AG04449 (cell line): ENCODE results near the gene ADAMTS17.

Experiments used
- CTCF ChIA-PET: fragments of 350-600 bp; formaldehyde crosslinking; extraction: SDS; loops from one replicate; lab custom pipeline; 2021; ENCODE audit warnings: antibody characterized with exemption; lab: Yijun Ruan, JAX
- POLR2A ChIA-PET: fragments of 400-600, 350-600 bp; formaldehyde crosslinking; extraction: SDS; loops from one replicate; lab custom pipeline; 2020; ENCODE audit warnings: antibody characterized with exemption, inconsistent platforms; lab: Yijun Ruan, JAX
- DNase-seq: peaks from one replicate; pipeline ENCODE4 v3.0.0-alpha.2; 2010; ENCODE audit warnings: low read depth, low spot score
- H3K4me3 ChIP-seq: 2 replicates; pipeline ENCODE4 v1.5.1; 2011; ENCODE audit warnings: low read depth, mild to moderate bottlenecking, control low read depth, low read length
- CTCF ChIP-seq: IDR thresholded peaks from one replicate; pipeline ENCODE4 v1.5.1; 2011; ENCODE audit warnings: mild to moderate bottlenecking, moderate library complexity, low read length, control low read depth, inconsistent platforms; ENCODE audit not compliant: insufficient read depth; ENCODE audit errors: missing control alignments

ADAMTS17 gene

GRCh38 chr15:100333236-100333635 is 8.5 kb downstream of the ADAMTS17 start:
- H3K4me3 ChIP-seq = no peak overlapping the region
- POLR2A ChIA-PET = no interaction called here
- no peak for DNase-seq
- CTCF ChIA-PET = no interaction called here
- TF ChIP-seq CTCF = no peak

- DNase-seq = no peak
- ChIA-PET CTCF (no interaction called here), POLR2A (no interaction called here)
- no peak for TF ChIP-seq CTCF
- no peak overlapping the region for H3K4me3 ChIP-seq
These were observed 9.1 kb downstream of the ADAMTS17 start for GRCh38 chr15:100332721-100333120.

- no peak overlapping the region for H3K4me3 ChIP-seq
- CTCF ChIA-PET = no interaction called here
- no peak for DNase-seq
- no peak for TF ChIP-seq CTCF
- POLR2A ChIA-PET = no interaction called here
These were observed 9.5 kb downstream of the ADAMTS17 start for GRCh38 chr15:100332231-100332630.

- ChIA-PET POLR2A (no interaction called here), CTCF (interaction anchor here (1.0 kb wide), 1 partner anchor 402 kb away, joined by 3 read pairs; no protein-coding TSS in a partner anchor)
- no peak overlapping the region for H3K4me3 ChIP-seq
- no peak for DNase-seq
- no peak for TF ChIP-seq CTCF
These were observed 11.1 kb downstream of the ADAMTS17 start for GRCh38 chr15:100330629-100331215.

- CTCF ChIA-PET = interaction anchor here (1.0 kb wide), 1 partner anchor 402 kb away, joined by 3 read pairs; no protein-coding TSS in a partner anchor
- DNase-seq = no peak
- POLR2A ChIA-PET = no interaction called here
- no peak for TF ChIP-seq CTCF
- no peak overlapping the region for H3K4me3 ChIP-seq
These were observed 11.6 kb downstream of the ADAMTS17 start for GRCh38 chr15:100330221-100330620.

- CTCF ChIA-PET = no interaction called here
- no peak overlapping the region for H3K4me3 ChIP-seq
- POLR2A ChIA-PET = no interaction called here
- DNase-seq = no peak
- no peak for TF ChIP-seq CTCF
These were observed 13.0 kb downstream of the ADAMTS17 start for GRCh38 chr15:100328796-100329195.
